NT2/D1 (cell line): ENCODE data around the gene DENND5A.

Experiments used
- SUZ12 ChIP-seq: IDR thresholded peaks from 2 replicates; pipeline ENCODE4 v1.6.1; 2011; ENCODE audit not compliant: insufficient read length, insufficient read depth; ENCODE audit errors: extremely low read depth
- YY1 ChIP-seq: IDR thresholded peaks from 2 replicates; pipeline ENCODE4 v1.6.1; 2011; ENCODE audit not compliant: insufficient read length, insufficient read depth
- ZNF274 ChIP-seq: IDR thresholded peaks from 2 replicates; pipeline ENCODE4 v1.6.1; 2011; ENCODE audit warnings: mild to moderate bottlenecking, low read depth, low read length

- TF ChIP-seq ZNF274 (no peak), YY1 (no peak), SUZ12 (no peak)
These were observed 116.4 kb downstream of the DENND5A start for GRCh38 chr11:9148727-9149126.
